Measurements from ENCODE around the gene VPS26C. TPM values are rescaled to one million over a fixed set of nuclear protein-coding genes. Genes with fewer than 3 reads are reported as not detected.

Gene VPS26C
- total RNA-seq: 73.9 and 87.7 TPM in 2 replicates

DNA sequence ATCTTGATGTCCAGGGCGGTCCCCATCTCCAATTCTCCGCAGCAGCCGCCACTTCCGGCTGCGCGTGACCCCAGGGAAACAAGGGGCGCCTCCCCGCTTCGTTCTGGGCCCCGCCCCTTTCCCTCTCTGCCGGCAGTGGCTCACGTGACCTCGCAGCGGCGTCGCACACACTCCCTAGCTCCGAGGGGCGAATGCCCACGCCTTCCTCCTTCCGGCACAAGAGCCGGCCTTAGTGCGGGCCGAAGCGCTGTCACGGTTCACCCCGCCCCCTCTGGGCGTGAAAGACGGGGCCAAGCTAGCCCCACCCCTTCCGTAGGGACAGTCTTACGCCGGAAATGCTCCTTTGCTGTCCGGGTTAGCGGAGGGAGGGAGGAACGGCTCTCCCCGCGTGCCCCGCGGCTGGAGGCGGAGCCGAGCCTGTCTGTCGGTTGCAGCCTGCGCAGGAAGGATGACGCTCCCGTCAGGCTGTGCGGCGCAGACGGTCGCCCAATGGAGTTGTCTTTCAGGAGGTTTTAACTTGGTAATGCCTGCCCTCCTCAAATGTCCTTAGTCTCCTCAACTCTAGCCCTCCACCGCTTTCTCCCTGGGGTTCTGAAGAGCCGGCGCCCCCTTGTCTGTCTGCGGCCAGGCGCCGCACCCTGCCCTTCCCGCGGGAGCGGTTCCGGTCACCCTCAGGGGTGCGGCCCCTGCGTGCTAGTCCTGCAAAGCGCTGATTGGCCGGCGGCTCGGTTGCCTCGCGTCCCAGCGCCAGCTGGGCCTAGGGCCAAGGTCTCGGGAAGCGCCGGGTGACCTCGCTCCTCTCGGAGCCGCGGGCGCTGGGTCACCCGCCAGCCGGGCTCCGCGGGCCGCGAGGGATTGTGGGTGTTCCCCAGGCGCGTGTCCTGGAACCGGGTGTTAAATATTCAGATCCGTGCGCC is at the start of gene VPS26C:
TSS of gene VPS26C (minus strand) at position 66 of the 917 bp plus-strand sequence. CDS start at position 26, 40 bp downstream.

Small RNAs within 50 kb of the gene (small RNA-seq; reads per million reads assigned to genes)
- not detected for gene RN7SL678P

Other genes starting within 250 kb of the VPS26C start
- gene PIGP, start 194.3 kb downstream of the VPS26C start, total RNA-seq: 8.1 and 9.0 TPM in 2 replicates
- gene TTC3, start 194.1 kb downstream of the VPS26C start, total RNA-seq: 165 and 252 TPM in 2 replicates
- 69.3 and 74.6 TPM in 2 replicates for gene DYRK1A, start 99.4 kb upstream of the VPS26C start, total RNA-seq